ENCODE data around the gene TRAPPC3. TPM values are rescaled to one million over a fixed set of nuclear protein-coding genes. Genes with fewer than 3 reads are reported as not detected.
A peak's percentile ranks its signal among the peaks of the same experiment; 100 is the strongest.

TRAPPC3 gene
- total RNA-seq, 1 donor from 2014 or later: 68.9 TPM

DNA sequence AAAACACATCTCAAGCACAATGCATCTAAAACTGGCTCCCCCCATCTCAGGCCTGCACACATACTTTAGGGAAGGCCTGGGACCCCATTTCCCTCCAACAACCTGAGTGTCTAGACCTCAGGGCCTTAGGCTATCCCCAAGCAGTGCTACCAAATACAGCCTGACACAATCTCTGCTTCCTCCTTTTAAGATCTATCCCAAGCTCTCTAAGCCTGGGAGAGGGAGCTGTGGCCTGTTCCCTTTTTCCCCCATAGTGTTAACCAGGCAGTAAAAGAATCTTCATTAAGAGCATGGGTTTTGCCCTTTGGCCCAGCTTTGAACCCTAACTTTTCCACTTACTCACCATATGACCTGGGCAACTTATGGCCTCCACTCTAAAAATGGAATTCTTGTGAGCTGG is 13.5 kb downstream of the TRAPPC3 start:
- no peak for DNase-seq (ENCODE audit: extremely low spot score, unreplicated experiment)
- peaks cover 18% of the 10 kb centered on the region for H3K4me1 Mint-ChIP-seq (ENCODE audit: unreplicated experiment)
- H3K27ac Mint-ChIP-seq (ENCODE audit: unreplicated experiment): peak overlapping the region; percentile 68
- TF ChIP-seq, protein P1, sequence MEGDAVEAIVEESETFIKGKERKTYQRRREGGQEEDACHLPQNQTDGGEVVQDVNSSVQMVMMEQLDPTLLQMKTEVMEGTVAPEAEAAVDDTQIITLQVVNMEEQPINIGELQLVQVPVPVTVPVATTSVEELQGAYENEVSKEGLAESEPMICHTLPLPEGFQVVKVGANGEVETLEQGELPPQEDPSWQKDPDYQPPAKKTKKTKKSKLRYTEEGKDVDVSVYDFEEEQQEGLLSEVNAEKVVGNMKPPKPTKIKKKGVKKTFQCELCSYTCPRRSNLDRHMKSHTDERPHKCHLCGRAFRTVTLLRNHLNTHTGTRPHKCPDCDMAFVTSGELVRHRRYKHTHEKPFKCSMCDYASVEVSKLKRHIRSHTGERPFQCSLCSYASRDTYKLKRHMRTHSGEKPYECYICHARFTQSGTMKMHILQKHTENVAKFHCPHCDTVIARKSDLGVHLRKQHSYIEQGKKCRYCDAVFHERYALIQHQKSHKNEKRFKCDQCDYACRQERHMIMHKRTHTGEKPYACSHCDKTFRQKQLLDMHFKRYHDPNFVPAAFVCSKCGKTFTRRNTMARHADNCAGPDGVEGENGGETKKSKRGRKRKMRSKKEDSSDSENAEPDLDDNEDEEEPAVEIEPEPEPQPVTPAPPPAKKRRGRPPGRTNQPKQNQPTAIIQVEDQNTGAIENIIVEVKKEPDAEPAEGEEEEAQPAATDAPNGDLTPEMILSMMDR (IDR thresholded peaks at IDR 0.05): no peak
- H3K9me3 Mint-ChIP-seq (ENCODE audit: unreplicated experiment): no peaks in the 10 kb centered on the region
- no peak overlapping the region for H3K4me3 Mint-ChIP-seq (ENCODE audit: unreplicated experiment)
- H3K36me3 Mint-ChIP-seq (ENCODE audit: unreplicated experiment): peaks cover 18% of the 10 kb centered on the region
- H3K27me3 Mint-ChIP-seq (ENCODE audit: unreplicated experiment): no peaks in the 10 kb centered on the region

GRCh38 chr1:36135330-36135667 is 14.0 kb downstream of the TRAPPC3 start:
- no peak for DNase-seq (ENCODE audit: extremely low spot score, unreplicated experiment)
- peaks cover 18% of the 10 kb centered on the region for H3K36me3 Mint-ChIP-seq (ENCODE audit: unreplicated experiment)
- H3K27me3 Mint-ChIP-seq (ENCODE audit: unreplicated experiment): no peaks in the 10 kb centered on the region
- H3K4me3 Mint-ChIP-seq (ENCODE audit: unreplicated experiment): no peak overlapping the region
- peaks cover 16% of the 10 kb centered on the region for H3K4me1 Mint-ChIP-seq (ENCODE audit: unreplicated experiment)
- no peaks in the 10 kb centered on the region for H3K9me3 Mint-ChIP-seq (ENCODE audit: unreplicated experiment)
- TF ChIP-seq, protein P1 (IDR thresholded peaks at IDR 0.05): no peak
- peak overlapping the region; percentile 68 for H3K27ac Mint-ChIP-seq (ENCODE audit: unreplicated experiment)

- no peaks in the 10 kb centered on the region for H3K27me3 Mint-ChIP-seq (ENCODE audit: unreplicated experiment)
- no peak for DNase-seq (ENCODE audit: extremely low spot score, unreplicated experiment)
- TF ChIP-seq, protein P1 (IDR thresholded peaks at IDR 0.05): peak; percentile 90
- no peak overlapping the region for H3K4me3 Mint-ChIP-seq (ENCODE audit: unreplicated experiment)
- peaks cover 15% of the 10 kb centered on the region for H3K36me3 Mint-ChIP-seq (ENCODE audit: unreplicated experiment)
- H3K9me3 Mint-ChIP-seq (ENCODE audit: unreplicated experiment): no peaks in the 10 kb centered on the region
- peak overlapping the region; percentile 68 for H3K27ac Mint-ChIP-seq (ENCODE audit: unreplicated experiment)
- H3K4me1 Mint-ChIP-seq (ENCODE audit: unreplicated experiment): peaks cover 16% of the 10 kb centered on the region
These were observed 14.6 kb downstream of the TRAPPC3 start for GRCh38 chr1:36134505-36135329.

- TF ChIP-seq, protein P1 (IDR thresholded peaks at IDR 0.05): no peak
- no peak overlapping the region for H3K4me3 Mint-ChIP-seq (ENCODE audit: unreplicated experiment)
- H3K9me3 Mint-ChIP-seq (ENCODE audit: unreplicated experiment): no peaks in the 10 kb centered on the region
- H3K4me1 Mint-ChIP-seq (ENCODE audit: unreplicated experiment): peaks cover 16% of the 10 kb centered on the region
- peaks cover 11% of the 10 kb centered on the region for H3K36me3 Mint-ChIP-seq (ENCODE audit: unreplicated experiment)
- DNase-seq (ENCODE audit: extremely low spot score, unreplicated experiment): no peak
- H3K27ac Mint-ChIP-seq (ENCODE audit: unreplicated experiment): no peak overlapping the region
- H3K27me3 Mint-ChIP-seq (ENCODE audit: unreplicated experiment): no peaks in the 10 kb centered on the region
These were observed 15.3 kb downstream of the TRAPPC3 start for GRCh38 chr1:36134031-36134430.

DNA sequence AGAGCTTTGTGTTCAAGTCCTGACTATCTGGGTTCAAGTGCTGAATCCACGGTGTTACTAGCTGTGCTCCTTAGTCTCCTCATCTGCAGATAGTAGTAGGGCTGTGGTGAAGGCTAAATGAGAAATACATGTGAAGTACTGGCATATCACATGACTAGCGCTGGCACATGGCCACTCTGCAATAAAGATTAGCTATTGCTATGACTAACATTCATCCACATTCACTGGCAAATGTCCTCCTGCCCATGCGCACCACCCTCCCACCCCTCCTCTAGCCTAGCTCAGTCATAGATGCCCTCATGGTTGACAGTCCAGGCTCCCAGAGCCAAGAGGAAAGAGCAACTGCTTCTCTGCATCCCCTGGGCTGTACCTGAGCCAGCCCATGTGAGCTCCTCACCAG is 15.8 kb downstream of the TRAPPC3 start:
- DNase-seq (ENCODE audit: extremely low spot score, unreplicated experiment): no peak
- Mint-ChIP-seq H3K4me3 (ENCODE audit: unreplicated experiment) (no peak overlapping the region), H3K36me3 (ENCODE audit: unreplicated experiment) (peaks cover 10% of the 10 kb centered on the region), H3K4me1 (ENCODE audit: unreplicated experiment) (peaks cover 16% of the 10 kb centered on the region), H3K9me3 (ENCODE audit: unreplicated experiment) (no peaks in the 10 kb centered on the region), H3K27me3 (ENCODE audit: unreplicated experiment) (no peaks in the 10 kb centered on the region), H3K27ac (ENCODE audit: unreplicated experiment) (no peak overlapping the region)
- TF ChIP-seq, protein P1 (IDR thresholded peaks at IDR 0.05): no peak
